HFFc6 (cell line): ENCODE results near the gene CYP24A1. TPM values are rescaled to one million over a fixed set of nuclear protein-coding genes. Genes with fewer than 3 reads are reported as not detected.

Source experiments
- DNase-seq: peaks from one replicate; pipeline ENCODE4 v3.0.0-alpha.2; 2018
- H3K27ac Mint-ChIP-seq: 2 replicates; pipeline ENCODE4 v1.8.0; 2020; ENCODE audit warnings: mild to moderate bottlenecking, mixed read lengths
- H3K27me3 Mint-ChIP-seq: 2 replicates; pipeline ENCODE4 v1.8.0; 2021; ENCODE audit warnings: mild to moderate bottlenecking, moderate library complexity, mixed read lengths; ENCODE audit not compliant: insufficient read depth
- H3K36me3 Mint-ChIP-seq: 2 replicates; pipeline ENCODE4 v1.8.0; 2021; ENCODE audit warnings: low read depth, mixed read lengths
- H3K4me1 Mint-ChIP-seq: 2 replicates; pipeline ENCODE4 v1.8.0; 2020; ENCODE audit warnings: low read depth, mixed read lengths
- H3K4me3 Mint-ChIP-seq: 2 replicates; pipeline ENCODE4 v1.8.0; 2020; ENCODE audit warnings: mild to moderate bottlenecking, moderate library complexity, mixed read lengths
- H3K9me3 Mint-ChIP-seq: 2 replicates; pipeline ENCODE4 v1.8.0; 2020; ENCODE audit warnings: mild to moderate bottlenecking, mixed read lengths
- CTCF ChIP-seq: fragments of 200-600 bp; sonication (generic); IDR thresholded peaks from 2 replicates; pipeline ENCODE4 v1.5.0; 2021; ENCODE audit warnings: antibody characterized with exemption, mild to moderate bottlenecking
- total RNA-seq, 6 experiments: library from RNA; stranded (reverse); fragmentation: NEBNext Ultra II Directional; extraction: Animal tissue kit (Norgen Biotek cat#: 25700); gene quantifications; 2 replicates in 1 of 6; 3 replicates in 5 of 6; pipeline ENCODE4 v1.2.3, GENCODE V29; 2021

Gene CYP24A1
- total RNA-seq, 6 experiments from 2014 or later = 0.11 to 1.1 (median 0.37) TPM; not detected in 2

GRCh38 chr20:54195483-54196472, 22.0 kb upstream of the CYP24A1 start:
- no peak overlapping the region for H3K4me3 Mint-ChIP-seq
- H3K27ac Mint-ChIP-seq = no peak overlapping the region
- H3K27me3 Mint-ChIP-seq = no peaks in the 10 kb centered on the region; the same call in 1 of the 2 replicates
- no peaks in the 10 kb centered on the region for H3K9me3 Mint-ChIP-seq
- H3K4me1 Mint-ChIP-seq = peaks cover 18% of the 10 kb centered on the region
- DNase-seq = no peak
- H3K36me3 Mint-ChIP-seq = no peaks in the 10 kb centered on the region
- TF ChIP-seq CTCF = no peak

GRCh38 chr20:54194724-54195438, 21.1 kb upstream of the CYP24A1 start:
- Mint-ChIP-seq H3K4me3 (no peak overlapping the region), H3K4me1 (peaks cover 22% of the 10 kb centered on the region), H3K27me3 (no peaks in the 10 kb centered on the region; the same call in 1 of the 2 replicates), H3K9me3 (no peaks in the 10 kb centered on the region), H3K27ac (no peak overlapping the region; the same call in 1 of the 2 replicates), H3K36me3 (no peaks in the 10 kb centered on the region)
- DNase-seq = peak; percentile 59
- peak; percentile 69 for TF ChIP-seq CTCF

- Mint-ChIP-seq H3K36me3 (no peaks in the 10 kb centered on the region), H3K9me3 (no peaks in the 10 kb centered on the region), H3K4me3 (no peak overlapping the region), H3K4me1 (peaks cover 30% of the 10 kb centered on the region), H3K27me3 (no peaks in the 10 kb centered on the region; the same call in 1 of the 2 replicates), H3K27ac (no peak overlapping the region)
- DNase-seq = no peak
- no peak for TF ChIP-seq CTCF
Measured at GRCh38 chr20:54193817-54194216, 20.0 kb upstream of the CYP24A1 start.

GRCh38 chr20:54190217-54190616, 16.4 kb upstream of the CYP24A1 start:
- H3K4me3 Mint-ChIP-seq = no peak overlapping the region
- peaks cover 20% of the 10 kb centered on the region for H3K4me1 Mint-ChIP-seq
- no peak for TF ChIP-seq CTCF
- no peaks in the 10 kb centered on the region for H3K36me3 Mint-ChIP-seq
- DNase-seq = no peak
- H3K27me3 Mint-ChIP-seq = no peaks in the 10 kb centered on the region; the same call in 1 of the 2 replicates
- H3K27ac Mint-ChIP-seq = no peak overlapping the region
- no peaks in the 10 kb centered on the region for H3K9me3 Mint-ChIP-seq

- Mint-ChIP-seq H3K27ac (no peak overlapping the region), H3K9me3 (no peaks in the 10 kb centered on the region), H3K36me3 (no peaks in the 10 kb centered on the region), H3K4me1 (peaks cover 15% of the 10 kb centered on the region), H3K4me3 (no peak overlapping the region), H3K27me3 (peaks cover 1% of the 10 kb centered on the region; the same call in 1 of the 2 replicates)
- no peak for DNase-seq
- TF ChIP-seq CTCF = no peak
Measured at GRCh38 chr20:54189630-54190029, 15.8 kb upstream of the CYP24A1 start.
